Activated CD4-positive, alpha-beta T cell treated with anti-CD3 and anti-CD28 coated beads, Interleukin-2, amount 50 U/mL, for 1 hour (primary cell): ENCODE data around the gene NTM.

ENCODE experiments used
- DNase-seq: peaks from one replicate; pipeline ENCODE4 v3.0.0-alpha.2; 2020

Gene NTM

DNA sequence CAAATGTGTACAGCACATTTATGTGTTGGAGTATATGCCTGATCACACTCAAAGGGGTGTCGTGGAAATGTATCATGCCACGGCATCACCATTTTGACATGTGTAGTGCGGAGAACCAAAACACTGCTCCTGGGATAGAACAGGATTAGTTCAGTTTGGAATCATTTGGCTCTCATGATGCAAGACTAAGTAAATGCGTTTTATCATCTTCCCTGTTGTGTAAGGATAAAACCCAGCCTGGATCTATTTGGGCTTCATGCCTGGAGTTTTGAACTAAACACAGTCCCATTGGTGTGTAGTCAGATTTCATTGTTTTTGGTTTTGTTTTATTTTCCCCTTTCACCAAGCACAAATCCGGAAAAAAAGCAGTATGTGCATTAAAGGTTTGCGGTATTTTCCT is 574.3 kb downstream of the NTM start:
- no peak for DNase-seq

DNA sequence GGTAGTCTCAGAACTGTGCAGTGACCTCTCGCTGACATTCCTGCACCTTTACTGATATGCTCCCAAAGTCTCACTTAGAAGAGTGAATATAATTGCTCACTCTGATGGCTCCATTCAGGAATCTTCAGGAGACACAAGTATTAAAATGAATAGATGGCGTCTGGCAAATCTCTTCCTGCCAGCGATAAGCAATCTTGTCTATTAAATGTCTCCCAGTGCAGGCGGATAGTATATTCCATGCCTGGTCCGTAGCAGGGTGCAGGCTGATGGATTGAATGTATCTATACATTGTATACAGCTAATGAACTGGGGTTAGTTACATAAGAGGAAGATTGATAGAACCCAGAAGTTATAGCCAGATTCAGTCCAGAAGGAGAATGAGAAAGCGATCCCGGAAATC is 575.3 kb downstream of the NTM start:
- DNase-seq, result no peak

DNA sequence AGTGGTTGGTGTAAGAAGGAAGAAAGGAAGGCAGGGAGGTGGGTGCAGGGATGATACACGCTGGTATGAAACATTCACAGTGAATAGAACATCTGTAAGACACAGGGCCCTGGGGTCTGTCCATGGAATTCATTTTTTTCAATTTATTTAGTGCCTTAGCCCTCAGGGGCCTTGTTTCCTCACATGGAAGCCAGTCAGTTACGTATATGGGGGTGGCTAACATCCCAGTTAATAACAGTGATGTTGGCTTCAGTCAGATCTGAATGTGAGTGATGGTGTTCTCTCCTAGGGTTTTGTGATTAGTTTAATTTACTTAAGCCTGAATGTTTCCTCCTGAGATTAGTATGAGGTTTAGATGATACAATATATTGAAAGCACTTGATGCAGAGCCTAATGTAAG is 577.1 kb downstream of the NTM start:
- no peak for DNase-seq

DNA sequence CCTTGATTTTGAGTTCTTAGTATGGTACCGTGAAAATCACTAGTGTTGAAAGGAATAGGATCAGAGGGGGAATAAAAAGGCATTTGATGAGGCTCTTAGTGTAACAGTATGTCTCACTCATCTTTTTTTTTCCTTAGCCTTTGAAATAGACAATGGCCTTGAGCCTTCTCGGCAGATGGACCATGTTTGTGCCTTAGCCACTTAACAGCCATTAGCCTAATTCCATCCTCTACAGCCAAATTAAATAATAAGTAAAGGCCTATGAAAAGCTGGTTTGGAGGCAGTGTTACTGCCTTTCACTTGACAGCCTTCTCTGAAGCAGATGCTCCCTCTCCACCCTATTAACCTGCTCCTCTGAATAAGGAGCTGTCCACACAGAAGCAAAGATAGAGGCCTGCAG is 580.7 kb downstream of the NTM start:
- DNase-seq, result no peak

DNA sequence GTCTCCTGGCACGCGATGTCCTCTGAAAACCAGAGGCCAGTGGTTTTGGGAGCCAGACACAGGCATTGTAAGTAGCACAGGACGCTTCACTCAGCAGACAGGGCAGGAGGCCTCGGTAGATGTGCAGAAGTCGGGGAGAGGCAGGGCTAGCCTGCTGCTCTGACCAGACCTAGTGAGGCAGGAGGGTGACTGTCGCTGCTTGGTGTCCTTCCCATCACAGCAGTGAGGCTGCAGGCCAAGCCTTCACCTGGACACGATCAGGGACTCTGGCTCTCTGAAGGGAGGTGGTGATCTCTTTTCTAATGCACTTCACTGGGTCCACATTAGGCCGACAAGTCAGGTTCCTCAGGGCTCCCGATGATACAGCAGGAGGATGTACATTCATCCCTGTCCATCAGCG is 583.7 kb downstream of the NTM start:
- no peak for DNase-seq

DNA sequence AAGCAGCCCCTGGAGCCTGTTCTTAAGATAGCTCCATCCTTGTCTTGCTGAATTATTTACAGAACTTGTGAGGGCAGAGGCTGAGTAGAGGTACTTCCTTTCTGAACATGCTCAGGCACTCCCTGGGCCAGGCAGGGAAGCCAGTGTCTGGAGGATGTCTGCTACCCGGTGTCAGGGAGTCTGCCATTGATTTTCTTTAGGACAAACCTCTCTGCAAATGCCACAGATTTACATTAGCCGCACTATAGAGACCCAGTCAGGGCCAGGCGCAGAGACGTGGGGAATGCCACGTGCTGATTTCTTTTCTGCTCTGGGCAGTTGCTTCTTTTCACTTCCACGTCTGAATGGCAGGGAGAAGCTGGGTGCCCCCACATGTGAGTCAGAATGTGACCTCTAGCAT is 585.5 kb downstream of the NTM start:
- no peak for DNase-seq

DNA sequence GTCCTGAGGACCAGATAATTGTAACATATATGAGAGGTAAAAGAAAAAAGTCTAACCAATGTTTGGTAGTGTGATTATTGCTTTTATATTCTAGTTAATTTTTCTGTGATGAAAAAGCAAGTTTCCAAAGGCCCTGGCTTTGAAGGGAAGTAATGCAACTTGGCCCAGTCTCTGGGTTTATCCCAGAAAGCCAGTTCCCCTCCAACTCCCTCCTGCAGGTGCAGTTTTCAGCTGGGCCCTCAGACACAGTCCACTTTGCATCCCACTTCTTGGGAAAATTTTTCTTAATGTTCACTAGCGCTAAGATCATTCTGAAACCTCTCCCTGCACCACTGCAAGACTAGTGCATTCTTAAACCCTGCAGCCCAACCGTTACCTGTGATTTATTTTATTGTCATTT is 586.8 kb downstream of the NTM start:
- DNase-seq, result no peak

DNA sequence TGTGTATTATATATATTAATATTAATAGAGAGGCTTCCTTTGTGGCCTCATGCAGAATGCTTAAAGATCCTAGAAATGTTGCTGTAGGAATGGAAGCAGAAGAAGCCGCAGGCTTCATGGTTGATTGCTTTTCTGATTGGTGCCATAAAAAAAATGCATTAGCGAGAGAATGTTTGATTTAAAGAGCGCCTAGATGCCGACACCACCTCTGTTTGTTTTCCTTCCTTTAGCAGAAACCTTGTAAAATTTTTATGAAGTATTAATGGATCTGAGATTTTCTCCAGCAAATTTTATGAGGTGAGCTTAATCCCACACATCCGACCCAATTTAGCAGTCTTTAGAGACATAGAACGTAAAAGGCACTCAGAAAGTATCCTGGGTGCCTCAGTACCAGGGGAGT is 587.5 kb downstream of the NTM start:
- DNase-seq, result no peak

DNA sequence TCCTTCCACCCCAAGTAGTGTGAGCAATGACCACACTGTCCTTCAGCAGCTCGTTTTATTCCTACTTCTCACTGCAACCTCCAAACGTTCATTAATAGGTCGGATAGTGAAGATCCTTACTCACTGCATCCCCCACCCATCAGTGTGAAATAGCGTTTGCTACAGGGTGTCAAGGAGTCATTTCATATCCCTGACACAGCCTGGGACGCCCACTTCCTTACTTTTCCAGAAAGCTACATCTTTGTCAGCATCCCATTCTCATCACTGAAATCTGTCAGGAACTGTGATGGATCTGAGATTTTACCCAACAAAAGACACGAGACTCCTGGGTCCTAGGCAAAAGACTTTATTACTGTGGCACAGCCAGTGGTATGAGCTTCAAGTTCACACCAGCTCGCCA is 592.4 kb downstream of the NTM start:
- DNase-seq, result no peak

DNA sequence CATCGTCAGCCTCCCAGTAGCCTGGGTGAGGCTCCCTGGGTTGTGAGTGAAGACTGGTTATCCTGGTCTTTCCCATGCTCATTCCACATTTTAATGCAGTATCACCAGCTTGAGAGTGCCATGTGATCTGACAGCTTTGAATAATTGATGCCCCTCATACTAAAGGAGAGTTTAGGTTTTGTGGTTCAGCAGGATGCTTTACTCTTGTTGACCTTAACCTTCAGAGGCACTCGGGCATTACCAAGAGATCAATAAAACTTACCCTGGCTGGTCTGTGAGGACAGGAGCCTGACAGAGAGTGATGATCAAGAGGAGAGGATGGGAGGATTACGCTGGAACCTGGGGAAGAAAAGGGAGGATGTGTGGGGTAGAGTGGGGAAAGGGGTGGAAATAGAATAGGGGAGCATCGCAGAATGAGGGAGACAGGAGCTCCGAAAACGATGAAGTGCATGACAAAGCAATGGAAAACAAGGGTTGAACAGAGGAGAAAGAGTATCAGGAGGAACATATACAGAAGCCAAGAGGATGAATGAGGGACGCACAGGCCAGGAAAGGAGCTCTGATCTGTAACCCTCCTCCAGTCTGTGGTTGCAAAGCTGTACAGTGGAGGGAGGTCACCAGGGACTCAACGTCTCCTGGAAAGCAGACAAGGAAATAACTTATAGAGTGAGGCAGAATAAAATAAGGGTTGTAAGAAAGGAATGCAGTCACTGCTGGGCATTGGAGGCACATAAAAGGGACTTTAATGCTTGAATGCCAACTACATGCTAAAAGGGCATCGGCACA is 594.5 kb downstream of the NTM start:
- DNase-seq, result no peak

DNA sequence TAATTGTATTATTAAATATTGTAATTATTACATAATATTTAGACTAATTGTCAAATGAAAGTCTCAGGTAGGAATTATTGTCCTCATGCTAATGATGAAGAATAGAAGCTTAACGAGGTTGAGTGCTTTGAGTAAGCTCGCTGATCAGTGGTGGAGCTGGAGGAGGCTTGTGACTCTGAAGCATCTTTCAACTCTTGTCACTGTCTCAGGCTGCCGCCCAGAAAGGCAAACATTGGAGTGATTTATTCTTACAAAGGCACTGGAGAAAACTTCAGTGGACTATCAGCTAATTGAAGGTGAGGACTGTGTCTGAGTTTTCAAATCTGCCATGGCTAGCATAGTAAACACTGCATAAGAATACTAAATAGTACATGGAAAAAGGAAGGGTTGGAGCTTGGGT is 595.1 kb downstream of the NTM start:
- DNase-seq, result no peak

DNA sequence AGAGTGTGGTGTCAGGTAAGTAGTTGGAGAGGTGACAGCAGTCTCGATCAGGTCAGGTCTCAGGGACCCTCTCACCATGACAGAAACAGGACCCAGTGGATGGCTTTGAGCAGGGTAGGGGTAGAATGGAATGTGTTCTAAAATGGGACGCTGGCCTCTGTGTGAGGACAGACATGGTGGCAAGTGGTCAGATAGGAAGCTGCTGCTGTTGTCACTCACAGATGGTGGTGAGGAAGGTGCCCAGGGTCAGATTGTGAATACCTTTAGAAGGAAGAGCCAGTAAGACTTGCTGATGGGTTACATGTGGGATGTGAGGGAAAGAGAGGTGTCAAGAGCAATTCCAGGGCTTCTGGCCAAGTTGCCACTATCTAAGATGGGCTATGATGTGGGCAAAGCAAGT is 596.3 kb downstream of the NTM start:
- DNase-seq, result no peak

DNA sequence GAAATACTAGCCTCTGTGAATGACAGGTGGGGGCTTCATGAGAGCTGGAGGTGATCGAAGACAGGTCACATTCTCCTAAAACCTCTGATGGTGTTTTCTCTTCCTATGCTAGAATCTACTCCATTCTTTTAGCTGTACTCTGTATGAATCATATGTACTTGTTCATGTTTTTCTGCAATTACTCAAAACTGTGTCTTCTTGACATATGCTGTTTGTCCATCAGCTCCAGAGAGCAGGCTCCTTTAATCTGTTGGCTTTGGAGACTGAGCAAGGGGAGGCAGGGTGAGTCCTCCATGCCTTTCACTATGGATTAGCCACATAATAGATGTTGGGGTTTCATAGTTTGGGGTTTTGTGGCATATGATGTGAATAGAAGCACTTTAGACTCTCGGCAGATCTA is 598.8 kb downstream of the NTM start:
- DNase-seq, result no peak

DNA sequence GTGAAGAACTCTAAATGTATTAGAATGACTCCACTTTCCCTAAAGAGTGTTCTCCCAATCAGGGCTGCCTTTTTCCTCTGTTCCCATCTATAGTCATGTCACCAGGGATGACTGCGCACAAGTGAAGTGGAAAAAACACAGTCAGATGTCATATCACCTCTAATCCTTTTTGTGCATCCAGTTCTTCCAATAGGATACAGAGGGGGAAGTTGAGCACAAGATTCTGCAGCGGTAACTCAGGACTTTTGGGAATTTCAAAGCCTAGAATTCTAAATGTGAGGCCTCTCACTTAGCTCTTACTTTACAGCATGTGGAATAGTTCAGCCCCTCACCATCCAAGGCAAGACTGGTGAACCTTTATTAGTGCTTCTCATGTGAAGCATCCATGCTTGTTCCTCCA is 602.6 kb downstream of the NTM start:
- DNase-seq, result no peak

DNA sequence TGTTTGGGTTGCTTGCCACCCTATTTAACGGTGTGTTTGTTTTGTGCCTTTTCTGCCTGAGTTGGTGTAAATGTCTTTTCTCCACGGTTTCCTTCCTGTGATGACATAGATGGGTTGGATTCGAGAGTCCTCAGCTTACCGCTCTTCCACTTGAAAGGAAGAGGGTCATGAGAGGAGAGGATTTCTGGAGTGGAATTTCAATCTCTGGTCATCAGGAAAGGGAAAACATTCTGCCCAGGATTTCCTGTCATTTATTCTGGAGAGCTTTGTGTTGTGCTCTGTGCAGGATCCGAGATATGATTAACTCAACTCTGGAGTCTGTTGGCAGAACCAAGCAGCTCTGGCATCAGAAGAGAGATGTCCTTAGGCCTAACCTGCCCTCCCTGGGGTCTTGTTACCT is 605.2 kb downstream of the NTM start:
- DNase-seq, result no peak

DNA sequence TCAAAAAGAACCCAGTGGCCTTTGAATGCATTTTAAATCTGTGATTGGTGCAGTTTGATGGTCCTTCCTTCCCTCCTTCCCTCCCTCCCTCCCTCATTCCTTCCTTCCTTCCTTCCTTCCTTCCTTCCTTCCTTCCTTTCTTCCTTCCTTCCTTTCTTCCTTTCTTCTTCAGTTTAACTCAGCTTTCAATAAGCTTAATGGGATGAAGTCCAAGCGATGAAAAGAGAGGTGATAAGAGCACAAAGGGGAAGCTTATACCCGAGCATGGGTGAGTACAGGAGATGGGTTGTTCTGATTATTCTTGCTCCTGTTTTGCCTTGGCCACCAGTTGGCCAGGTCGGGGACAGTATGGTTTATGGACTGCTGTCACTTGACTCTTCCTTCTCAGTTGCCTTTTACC is 605.6 kb downstream of the NTM start:
- DNase-seq, result no peak

DNA sequence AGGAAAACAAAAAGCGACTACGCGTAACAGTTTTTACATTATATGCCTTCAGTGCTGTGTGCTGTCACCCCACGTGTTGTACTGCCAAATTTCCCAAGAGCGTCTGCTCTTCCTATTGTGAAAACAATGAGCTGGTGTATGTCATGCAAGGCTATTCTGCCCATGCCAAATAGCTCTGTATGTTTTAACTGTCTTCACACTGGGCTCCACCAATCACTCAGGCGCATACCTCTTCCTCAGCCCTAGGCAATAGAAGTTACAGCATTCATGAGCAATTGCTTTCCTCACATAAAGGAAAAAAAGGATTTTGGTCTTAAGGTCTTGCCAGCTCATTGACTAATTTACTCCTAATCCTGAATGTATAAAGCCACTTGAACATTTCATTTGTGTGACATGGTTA is 606.8 kb downstream of the NTM start:
- DNase-seq, result no peak

DNA sequence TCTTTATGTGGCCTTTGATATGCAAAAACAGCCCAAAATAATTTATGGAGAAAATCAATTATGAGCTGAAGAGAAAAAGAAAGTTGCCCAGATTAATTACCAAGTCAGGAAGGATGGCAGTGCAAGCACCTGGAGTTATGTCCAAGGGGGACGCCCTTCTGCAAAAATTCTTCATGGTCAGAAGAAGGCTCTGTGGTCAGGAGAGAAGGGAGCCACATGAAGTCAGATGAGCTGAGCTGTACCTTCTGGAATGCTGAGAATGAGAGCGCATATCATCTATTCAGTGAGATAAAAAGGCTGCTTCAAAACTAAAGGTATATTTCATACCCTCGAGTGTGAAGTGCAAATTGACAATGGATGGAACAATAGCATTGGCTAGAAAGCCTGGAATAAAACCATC is 607.4 kb downstream of the NTM start:
- DNase-seq, result no peak

DNA sequence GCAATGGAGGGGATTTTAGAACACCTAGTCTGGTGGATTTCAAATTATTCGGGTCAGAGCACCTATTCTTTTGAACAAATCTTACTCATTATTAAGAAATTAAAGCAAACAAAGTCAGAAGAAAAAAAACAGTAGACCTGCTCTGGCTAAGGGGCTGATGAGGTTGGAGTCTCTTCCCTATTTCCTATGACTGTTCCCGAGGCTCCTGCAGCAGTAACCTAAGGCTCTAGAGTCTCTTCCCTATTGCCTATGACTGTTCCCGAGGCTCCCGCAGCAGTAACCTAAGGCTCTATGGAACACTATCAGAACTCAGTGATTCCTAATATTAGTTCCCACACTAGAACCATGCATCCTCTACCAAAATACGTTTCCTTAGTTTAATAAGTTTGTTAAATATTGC is 607.9 kb downstream of the NTM start:
- no peak for DNase-seq

DNA sequence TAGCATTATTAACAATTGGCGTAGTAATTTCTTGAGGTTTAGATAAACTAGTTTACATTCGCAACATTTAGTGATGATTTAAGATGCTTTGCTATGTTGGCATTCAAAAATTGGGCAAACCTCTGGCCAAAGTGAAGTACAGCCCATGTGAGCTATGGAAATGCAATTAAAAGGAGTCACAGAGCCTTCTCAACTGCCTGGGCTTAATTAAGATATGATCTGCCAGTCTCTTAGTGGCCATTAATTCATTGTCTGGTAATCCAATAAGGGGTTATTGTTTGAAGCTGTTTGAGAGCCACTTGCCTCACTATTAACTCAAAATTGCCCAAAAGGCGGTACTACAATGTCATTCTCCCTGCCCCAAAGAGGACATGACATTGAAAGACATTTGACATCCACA is 608.9 kb downstream of the NTM start:
- DNase-seq, result no peak

DNA sequence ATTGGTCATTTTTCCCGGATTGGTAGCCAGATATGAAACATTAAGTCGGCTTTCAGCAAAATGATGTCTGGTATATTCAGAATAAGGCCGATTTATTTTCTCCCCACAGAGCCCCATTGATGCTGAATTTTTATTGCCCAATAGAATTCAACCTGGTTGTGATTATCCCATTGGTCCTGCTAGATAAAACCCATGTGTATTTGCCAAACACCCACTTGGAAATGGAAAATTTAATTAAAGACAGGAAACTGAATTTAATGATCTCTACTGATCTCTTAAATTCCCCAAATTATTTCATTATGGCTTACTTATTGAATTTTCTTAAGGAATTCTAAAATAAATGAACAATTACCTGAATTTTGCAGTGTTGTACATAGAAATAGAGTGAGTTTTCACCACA is 609.8 kb downstream of the NTM start:
- no peak for DNase-seq

DNA sequence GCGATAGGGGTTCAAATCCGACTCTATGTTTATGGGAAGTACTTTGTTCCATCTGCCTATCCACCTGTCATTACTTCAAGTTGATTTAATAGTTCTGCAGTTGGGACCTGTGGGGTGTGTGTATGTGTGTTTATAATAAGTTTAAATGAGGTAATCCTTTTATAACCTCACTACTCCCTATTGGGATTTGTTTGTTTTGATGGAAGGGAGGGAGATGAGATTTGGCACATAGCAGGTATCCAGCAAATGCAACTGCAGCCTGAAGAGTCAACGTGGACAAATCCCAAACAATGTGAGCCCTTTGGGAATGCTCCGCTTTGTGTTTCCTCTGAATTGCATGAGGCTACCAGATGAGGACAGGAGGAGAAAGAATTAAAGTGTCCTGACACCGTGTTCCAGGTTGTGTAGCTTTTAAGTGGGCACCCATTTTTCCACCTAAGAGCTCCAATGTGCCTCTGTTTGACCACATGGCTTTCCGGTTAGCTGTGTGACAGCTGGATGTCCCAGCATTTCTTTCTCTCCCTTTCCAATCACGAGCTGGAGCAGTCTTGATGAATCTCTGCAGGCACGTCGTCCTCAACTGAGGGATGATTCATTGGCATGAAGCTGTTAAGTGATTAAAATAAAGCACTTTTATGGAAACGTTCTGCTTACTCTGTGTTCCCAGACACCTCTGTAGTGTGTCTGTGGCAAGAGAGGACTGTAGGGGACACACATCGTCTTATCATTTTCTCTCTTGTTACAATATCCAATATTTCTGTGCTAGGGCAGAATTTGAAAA is 610.7 kb downstream of the NTM start:
- DNase-seq, result no peak

DNA sequence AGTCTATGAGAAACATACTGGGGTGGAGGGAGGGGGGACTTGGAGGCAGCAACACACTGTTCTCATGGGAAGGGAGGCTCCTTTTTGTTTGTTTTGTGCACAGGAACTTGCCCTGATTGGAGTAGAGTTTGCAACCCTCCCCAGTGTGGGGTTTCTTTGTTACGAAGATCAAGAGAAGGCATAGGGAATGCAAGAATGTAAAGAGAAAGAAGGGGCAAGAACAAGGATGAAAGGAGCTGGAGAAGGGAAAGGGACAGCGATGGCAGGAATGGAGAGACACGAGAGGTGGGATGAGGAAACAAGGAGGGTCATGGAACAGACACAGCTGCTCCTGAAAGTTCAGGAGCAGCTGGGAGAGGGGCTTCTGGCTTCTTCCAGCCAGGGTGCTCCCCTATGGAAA is 611.7 kb downstream of the NTM start:
- DNase-seq, result no peak

DNA sequence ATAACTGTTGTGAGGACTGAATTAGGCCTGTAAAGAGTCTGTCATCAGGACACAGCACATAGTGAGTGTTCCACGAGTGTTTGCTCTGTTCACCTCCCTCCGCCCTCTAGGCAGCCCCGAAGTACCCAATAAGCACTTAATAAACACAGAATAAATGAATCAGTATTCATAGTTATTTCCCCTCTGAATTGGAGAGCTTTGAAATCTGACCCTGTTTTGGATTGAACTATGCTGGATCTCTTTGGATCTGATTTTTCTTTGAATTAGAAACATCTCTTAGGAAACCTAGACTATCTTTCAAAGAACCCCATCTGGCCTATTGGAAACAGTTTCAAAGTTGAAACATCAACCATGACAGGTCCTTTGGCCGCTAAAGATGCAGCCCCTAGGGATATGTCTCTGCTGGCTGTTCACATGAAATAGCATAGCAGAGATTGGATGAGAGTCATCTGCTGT is 615.5 kb downstream of the NTM start:
- no peak for DNase-seq

DNA sequence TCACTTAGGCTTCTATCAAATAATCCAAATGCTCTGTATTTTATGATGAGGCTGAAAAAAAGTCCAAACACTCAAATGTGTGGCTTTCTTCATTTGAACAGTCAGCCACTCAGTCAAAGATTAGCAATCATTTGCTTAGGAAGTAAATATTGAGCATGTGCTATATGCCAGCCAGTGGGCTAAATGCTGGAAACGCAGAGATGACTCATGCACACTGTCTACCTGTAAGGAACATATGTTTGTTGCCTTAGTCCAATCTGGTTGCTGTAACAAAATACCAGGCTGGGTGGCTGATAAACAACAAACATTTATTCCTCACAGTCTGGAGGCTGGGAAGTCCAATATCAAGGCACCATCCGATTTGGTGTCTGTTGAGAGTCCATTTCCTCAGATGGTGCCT is 617.3 kb downstream of the NTM start:
- no peak for DNase-seq
